ENCODE measurements around the gene TPGS1.
A peak's percentile ranks its signal among the peaks of the same experiment; 100 is the strongest.

The TPGS1 gene, protein sequence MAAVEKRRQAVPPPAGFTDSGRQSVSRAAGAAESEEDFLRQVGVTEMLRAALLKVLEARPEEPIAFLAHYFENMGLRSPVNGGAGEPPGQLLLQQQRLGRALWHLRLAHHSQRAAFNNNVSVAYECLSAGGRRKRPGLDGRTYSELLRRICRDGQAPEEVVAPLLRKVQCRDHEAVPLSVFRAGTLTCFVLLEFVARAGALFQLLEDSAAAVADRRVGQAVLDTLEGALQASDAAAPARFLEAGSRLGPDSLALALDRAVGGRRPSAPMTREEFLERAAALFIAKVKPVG

DNA sequence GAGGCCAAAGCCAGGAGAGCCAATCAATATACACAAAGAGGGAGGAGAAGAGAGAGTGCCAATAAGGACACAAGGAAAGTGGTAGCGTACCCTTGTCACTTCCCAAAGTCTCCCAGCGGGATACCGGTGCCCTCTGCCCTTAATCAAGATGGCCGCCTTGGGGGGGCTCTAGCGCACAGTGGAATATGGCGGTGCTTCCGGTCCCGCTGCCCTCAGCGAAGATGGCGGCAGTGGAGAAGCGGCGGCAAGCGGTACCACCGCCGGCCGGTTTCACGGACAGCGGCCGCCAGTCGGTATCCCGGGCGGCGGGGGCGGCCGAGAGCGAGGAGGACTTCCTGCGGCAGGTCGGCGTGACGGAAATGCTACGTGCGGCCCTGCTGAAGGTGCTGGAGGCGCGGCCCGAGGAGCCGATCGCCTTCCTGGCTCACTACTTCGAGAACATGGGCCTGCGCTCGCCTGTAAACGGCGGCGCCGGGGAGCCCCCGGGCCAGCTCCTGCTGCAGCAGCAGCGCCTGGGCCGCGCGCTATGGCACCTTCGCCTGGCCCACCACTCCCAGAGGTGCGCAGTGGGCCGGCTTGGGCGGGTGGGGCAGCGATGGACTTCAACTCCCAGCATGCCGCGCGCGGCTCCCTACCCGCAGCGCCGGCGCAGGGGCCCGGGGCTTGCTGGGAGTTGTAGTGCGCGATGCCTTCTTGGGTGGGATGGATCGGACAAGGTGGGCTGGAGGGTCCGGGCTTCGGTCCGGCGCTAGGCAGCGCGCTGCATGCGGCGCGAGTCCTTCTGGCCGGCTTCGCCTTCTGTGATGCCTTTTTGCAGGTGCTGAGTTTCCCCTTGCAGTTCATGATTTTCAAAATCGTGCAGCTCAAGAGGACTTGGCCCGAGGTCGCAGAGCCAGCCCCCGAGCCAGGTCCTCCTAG is at the start of gene TPGS1:
Gene TPGS1, plus strand, starts transcription at position 212 of the 918 bp plus-strand sequence. Its CDS starts 10 bp downstream, at position 222.
- peak; percentile 20 for DNase-seq

DNA sequence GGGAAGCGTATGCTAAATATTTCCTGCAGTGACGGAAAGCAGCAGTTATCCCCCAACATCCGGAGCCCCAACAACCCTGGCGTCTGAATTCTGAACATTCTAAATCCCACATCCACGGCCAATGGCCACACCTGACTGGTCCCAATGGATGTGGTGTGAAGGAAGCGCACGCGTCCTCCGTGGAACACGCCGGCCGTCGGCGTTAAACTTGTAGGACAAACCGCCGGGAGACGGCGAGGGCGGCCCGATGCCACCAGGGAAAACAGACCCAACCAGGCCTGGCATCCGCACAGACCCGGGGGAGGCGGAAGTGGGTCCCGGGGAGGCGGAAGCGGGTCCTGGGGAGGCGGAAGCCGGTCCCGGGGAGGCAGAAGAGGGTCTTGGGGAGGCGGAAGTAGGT is 49.7 kb upstream of the TPGS1 start:
- DNase-seq = no peak

DNA sequence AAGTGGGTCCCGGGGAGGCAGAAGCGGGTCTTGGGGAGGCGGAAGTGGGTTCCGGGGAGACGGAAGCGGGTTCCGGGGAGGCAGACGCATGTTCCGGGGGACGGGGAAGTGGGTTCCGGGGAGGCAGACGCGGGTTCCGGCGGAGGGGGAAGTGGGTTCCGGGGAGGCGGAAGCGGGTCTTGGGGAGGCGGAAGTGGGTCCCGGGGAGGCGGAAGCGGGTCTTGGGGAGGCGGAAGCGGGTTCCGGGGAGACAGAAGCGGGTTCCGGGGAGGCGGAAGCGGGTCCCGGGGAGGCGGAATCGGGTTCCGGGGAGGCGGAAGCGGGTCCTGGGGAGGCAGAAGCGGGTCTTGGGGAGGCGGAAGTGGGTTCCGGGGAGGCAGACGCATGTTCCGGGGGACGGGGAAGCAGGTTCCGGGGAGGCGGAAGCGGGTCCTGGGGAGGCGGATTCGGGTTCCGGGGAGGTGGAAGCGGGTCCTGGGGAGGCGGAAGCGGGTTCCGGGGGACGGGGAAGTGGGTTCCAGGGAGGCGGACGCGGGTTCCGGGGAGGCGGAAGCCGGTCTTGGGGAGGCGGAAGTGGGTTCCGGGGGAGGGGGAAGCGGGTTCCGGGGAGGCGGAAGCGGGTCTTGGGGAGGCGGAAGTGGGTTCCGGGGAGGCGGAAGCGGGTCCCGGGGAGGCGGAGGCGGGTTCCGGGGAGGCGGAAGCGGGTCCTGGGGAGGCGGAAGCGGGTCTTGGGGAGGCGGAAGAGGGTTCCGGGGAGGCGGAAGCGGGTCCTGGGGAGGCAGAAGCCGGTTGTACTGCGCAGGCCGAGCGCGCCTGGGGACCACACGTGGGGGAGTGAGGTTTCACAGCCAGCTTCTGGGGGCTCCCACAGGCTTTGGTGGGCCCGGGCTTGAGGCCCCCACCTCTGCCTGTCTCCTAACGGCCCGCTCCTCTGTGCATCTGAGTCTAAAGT is 48.9 kb upstream of the TPGS1 start:
- no peak for DNase-seq

DNA sequence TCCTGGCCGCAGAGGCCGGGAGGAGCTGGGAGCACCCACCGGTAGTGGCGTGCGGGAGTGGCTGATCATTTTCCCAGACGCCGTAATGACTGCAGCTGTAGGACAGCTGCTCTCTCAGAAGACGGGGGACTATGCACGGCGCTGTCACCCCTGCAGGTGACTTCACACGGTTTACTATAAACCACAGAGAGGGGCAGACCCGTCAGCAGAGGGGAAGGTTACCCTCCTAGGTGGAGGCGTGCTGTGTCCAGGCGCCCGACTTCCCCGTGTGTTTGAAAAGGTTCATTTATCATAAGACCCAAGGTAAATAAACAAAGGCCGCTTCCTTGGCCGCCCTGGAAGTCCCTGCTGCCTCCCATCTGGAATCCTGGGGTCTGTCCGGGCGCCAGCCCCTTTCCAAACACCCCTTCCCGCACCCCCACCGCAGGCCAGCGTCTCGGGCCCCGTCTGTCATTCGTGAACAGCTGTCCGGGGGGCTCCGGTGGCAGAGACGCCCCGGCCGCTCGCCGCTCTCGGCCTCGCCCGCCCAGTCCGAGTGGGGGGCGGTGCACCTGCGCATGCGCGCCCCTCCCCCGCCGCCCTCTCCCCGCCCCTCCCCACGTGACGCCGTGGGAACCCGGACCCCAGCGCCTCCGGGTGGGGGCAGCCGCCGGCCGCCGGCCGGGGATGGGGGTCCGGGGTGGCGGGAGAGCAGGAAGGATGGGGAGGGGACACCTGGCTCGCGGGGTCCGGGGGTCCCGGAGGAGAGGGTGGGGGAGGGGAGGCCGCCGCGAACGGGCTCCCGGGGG is 47.4 kb upstream of the TPGS1 start:
- DNase-seq = peak; percentile 18

DNA sequence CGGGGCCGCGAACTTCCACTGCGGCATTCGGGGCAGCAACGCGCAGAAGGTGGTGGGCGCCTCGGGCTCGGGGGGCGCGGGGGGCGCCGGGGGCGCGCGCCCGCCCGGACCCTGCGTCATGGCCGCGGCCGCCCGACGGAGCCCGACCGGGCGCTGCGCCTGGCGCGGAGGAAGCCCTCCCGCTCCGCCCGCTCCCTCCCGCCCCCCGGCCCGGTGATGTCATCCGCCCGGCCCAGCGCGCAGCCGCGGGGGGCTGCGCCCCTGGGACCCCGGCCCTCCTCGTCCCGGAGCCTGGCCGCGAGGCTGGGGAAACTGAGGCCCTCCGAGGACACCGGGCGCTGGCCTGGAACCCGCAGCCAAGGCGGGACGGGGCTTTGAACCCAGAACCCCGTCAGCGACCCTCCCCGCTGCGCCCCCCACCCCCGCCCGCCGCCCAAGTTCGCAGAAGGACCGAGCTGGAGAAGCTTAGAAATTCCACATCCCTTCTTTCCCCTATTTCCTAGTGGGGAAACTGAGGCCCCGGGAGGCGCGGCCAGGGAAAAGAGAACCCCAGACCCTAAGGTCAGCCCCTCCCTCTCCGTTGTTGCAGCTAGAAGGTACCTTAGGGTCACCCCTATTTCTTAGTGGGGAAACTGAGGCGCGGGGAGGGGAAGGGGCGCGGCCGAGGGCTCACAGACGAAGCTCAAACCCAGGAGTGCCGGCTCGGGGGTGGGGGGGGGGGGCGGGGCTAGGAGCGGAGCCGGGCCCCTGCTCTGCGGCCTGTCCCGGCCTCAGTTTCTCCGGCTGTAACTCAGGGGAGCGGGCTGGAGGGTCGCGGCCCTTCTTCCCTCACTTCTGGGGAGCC is 46.2 kb upstream of the TPGS1 start, which contains the start of gene SHC2:
Gene SHC2, minus strand, starts transcription at position 157 of the 844 bp plus-strand sequence. Its CDS starts 37 bp downstream, at position 120.
- DNase-seq = no peak

DNA sequence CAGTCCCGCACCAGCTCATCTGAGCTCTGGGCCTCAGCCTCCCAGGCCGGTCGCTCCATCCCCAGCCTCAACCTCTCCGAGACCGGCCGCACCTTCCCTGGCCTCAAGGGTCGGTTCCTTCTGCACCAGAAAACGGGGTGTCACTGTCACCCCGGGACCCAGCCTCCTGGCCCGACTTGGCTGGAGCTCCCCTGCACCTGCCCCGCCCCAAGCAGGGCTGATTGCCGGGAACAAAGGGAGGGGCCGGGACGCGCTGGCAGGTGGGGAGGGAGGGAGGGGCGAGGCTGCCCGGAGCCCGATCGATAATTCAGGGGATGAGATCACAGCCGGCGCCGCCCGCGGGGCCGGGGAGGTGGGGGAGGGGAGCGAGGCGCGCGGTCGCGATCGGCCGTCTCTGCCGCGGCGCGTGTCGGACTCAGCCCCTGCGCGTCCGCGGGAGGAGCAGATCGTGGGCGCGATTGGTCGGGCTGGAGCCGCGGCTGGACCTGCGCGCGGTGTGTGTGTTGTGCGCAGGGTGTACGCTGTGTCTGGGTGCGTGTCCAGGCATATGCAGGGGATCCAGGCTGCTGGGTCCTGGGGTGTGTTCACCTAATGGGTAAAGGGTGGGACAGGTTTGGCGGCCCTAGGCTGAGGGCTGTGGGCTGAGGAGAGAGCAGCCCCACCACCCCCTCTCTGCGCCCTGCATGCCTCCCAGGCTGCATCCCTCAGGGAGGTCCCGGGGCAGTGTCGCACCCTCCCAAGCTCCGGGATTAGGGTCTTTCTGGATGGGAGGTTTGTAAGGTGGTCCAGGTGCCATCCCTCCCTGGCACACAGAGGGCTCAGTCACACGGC is 45.4 kb upstream of the TPGS1 start:
- DNase-seq = peak; percentile 47

DNA sequence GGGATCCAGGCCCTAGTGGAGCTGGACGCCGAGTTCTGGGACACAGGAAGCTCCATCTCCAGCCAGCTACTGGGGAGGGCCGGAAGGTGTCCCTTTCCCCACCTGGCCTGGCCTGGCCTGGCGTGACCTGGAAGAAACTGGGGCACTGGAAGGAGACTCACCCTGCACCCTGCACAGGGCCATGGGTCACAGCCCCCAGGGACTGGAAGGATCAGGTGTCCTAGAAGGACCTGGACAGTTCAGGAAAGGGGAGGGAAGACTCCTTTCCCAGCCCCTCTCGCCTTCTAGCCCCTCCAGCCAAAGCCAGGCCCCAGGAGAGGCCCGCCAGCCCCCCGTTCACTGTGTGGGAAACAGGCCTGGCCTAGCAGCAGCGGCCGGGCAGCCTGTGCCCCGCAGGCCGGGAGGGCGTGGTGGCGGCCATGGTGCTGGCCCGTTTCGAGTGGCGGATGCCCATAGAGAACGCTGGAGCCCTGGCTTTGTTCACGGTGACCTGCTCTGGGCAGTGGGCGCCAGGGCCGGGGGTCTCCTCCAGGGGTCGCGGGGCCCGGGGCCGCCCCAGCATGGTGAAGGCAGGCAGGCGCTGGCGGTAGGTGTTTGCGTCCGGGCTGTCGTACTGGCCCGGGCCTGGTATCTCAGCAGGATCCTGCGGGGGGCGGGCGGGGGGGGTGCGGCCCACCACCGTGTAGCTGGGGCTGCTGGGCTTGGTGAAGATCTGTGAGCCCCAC is 43.7 kb upstream of the TPGS1 start:
- no peak for DNase-seq

DNA sequence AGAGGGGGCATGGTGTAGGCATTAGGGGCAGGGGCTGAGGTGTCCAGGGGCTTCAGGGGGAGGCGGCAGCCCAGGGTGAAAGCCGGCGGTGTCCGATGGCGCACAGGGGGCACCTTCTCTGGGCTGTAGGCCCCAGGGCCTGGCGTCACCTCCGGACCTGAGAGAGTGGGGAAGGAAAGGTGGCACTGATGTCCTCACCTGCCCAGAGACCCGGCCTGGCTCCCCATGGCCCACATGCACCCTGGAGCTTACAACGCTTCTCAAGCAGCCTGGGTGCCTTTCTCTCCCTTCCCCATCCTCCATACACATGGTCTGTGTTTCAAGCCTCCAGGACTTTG is 43.1 kb upstream of the TPGS1 start:
- DNase-seq = no peak

DNA sequence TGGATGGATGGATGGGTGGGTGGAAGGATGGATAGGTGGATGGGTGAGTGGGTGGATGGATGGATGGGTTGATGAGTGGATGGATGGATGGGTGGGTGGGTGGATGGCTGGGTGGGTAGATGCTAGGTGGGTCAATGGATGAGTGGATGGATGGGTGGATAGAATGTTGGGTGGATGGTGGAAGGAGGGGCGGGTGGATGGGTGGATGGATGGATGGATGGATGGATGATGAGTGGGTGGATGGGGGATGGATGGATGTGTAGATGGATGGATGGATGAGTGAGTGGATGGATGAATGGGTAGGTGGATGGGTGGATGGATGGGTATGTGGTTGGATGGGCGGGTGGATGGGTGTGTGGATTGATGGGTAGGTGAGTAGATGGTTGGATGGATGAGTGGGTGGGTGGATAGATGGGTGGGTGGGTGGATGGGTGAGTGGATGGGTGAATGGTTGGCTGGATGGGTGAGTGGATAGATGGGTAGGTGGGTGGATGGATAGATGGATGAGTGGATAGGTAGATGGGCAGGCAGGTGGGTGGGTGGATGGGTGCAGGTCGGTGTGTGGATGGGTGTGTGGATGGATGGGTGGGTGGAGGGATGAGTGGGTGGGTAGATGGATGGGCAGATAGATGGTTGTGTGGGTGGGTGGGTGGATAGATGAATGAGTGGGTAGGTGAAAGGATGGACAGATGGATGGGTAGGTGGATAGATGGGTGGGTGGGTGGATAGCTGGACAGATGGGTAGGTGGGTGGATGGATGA is 42.1 kb upstream of the TPGS1 start:
- no peak for DNase-seq

DNA sequence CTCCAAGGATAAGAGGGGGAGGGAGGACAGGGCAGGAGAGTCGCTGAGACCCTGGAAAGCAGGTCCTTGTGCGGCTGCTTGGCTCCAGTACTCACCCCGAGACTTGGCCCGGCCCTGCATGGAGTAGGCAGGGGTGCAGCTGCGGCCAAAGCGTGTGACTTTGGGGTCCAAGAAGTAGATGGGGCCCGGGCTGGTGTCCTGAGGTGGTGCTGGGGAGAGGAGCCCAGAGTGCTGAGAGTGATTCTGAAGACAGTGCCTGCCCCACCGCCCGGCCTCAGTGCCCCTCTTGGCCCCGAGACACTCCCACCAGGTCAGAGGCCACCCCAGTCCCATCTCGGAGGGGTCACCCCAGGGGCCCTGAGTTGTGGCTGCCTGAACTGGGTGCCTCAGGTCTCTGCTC is 39.7 kb upstream of the TPGS1 start:
- no peak for DNase-seq

DNA sequence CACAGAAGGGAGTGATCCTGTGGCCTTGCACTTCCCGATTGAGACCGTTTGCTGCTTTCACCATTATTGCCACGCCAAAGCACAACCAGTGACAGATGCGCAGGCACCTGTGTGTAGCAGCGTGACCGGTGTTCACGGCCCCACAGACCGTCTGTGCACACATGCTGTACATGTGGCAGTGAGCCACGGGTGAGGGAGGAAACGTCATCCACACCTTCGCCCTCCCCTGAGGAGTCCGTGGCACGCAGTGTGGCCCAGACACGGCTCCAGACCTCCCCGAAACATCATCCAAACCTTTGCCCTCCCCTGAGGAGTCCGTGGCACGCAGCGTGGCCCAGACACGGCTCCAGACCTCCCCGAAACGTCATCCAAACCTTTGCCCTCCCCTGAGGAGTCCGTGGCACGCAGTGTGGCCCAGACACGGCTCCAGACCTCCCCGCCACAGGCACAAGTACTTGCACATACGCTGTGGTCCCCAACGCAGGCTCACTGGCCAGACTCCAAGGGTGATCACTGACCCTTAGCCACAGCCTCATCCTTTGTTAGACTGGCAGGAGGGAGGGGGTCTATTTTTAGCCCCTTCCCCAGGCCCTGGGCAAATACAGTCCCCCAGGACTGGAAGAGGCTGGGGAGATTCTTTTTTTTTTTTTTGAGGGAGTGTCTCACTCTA is 38.6 kb upstream of the TPGS1 start:
- DNase-seq = no peak

DNA sequence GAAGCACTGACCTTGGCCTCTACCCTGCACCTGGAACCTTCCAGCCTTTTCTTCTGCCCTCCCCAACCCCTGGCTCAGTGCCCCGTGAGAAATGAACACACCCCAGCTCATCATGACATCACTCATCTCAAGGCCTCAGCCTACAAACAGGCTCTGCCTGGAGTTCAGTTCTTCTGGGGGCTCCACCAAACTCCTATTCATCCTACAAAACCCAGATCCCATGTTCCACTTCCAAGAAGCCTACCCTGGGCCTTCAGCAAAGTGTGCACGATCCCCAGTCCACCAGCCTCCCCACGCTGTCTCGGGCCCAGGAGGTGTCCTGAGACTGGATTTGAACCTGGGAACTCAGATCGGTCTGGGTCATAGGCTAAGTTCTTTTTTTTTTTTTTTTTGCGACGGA is 37.5 kb upstream of the TPGS1 start:
- DNase-seq = no peak

DNA sequence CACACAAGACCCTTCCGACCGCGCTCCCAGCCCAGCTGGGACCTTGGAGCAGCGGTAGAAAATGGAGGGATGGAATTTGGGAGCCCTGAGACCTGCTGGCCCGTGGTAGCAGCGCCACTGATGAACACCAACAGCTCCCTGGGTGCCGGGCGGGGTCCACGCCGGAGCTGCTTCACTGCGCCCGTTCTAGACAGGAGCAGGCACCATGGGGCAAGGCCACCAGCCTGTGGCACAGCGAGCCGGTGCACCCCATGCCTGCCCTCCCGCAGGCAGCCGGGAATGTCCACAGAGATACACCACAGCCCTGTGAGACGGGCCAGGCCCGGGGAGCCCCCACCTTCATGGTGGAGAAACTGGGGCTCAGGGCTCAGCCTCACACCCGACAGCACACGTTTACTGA is 36.6 kb upstream of the TPGS1 start:
- DNase-seq = no peak

DNA sequence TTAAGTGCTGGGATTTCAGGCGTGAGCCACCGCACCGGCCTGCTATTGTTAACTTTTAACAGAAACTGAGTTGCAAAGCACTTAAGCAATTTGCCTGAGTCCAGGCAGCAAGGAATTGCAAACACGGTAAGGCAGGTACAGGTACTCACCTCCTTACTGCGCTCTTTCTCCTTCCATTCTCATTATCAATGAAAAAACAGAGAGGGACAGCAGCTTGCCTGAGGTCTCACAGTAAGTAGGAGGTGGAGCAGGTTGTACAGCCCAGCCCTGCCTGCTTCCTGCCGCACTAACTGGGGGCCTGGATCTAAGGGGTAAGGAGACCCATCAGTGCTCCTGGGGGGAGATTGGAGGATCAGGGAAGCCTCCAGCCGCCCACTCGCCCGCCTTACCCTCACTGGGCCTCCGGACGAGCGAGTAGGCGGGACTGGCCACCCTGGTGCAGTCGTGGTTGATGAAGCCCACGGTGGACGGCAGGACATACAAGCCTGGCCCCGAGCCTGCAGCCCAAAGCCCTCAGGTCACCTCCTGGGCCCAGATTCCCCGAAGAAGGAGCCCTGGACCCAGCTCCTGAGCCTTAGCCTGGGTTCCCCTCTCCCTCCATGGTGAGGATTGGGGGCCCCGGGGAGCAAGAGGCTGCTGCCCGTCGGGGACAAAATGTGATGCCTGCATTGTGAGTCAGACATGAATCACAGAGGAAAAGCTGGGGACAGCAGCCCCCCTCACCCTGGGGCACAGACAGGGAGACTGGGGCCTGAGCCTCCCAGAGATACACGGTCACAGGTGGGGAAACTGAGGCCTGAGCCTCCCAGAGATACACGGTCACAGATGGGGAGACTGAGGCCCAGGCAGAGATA is 35.1 kb upstream of the TPGS1 start:
- DNase-seq = no peak

DNA sequence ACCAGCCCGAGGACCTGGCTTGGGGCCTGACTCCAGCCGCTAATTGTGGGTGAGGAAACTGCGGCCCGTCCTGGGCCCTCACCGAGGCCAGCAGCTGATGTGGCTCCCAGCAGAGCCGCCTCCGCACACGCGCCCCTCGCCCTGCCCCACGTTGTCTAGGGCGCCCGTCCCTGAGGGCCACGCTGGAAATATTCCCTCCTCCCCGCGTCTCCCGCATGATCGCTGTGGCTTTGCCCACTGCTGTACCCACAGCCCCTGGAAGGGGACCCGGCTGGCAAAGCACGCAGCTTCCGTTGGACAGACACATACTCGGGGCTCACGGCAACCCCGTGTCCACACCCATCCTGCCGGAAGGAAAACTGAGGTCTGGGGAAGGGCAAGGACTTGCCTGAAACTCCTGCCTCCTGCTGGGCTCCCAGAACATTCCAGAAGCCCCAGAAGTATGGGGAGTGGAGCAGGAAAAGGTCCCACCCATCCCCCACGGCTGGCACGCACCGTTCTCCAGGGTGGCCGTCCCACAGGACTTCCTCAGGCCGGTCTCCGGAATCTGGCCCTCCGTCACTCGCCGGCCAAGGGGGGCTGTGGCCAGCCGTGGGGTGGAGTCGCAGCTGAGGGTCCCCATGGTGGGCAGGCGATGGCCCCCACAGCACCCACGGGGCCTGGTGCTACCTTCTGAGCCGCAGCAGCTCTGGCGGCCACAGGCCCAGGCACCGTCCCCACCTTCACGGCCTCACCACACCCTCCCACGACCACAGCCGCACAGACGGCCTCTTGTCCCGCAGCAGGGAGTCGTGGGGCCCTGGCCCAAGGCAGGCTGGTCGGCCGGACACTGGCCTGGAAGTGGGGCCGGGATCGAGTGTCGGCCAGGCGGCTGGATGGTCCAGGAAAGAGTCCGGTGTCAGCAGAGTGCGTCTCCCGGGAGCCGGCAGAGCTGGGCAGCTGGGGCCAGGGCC is 32.9 kb upstream of the TPGS1 start:
- no peak for DNase-seq

DNA sequence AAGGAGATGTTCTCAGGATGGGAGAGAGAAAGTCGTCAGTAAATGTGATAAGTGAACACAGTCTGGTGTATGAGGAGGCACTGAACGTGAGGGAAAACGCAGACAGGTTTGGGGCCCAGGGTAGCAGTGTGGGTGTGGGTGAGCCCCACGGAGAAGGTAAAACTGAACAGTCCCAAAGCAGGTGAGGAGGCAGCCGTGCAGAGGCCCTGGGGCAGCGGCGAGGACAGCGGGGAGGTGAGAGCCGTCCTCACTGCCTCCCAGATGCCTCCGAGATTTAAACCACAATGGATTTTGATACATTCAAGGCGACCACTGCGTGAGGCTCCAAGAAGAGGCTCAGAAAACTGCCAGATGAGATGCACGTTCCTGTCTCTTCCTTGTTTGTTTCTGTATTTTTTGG is 31.9 kb upstream of the TPGS1 start:
- no peak for DNase-seq

Data from NCI-H510A treated with DMSO at 0.1 percent for 48 hours (cell line).